K562 (cell line): ENCODE data around the gene ZNF716.

Source experiments
- CTCF ChIP-seq, 3 experiments: IDR thresholded peaks in 2 of 3; conservative IDR thresholded peaks in 1 of 3; 2 replicates each; pipeline ENCODE4 v1.5.1; 2011 to 2012; ENCODE audit warnings: low read length in 3 of 3, mild to moderate bottlenecking in 3 of 3, control low read depth in 2 of 3, improper control_type of control experiment in 1 of 3, inconsistent platforms in 1 of 3, low read depth in 1 of 3, mixed read lengths in 1 of 3, moderate library complexity in 1 of 3; ENCODE audit not compliant: insufficient read depth in 2 of 3
- GTF3C2 ChIP-seq: IDR thresholded peaks from 3 replicates; pipeline ENCODE4 v1.6.1; 2011; ENCODE audit warnings: borderline replicate concordance, mild to moderate bottlenecking, moderate library complexity; ENCODE audit not compliant: insufficient read length; ENCODE audit errors: extremely low read depth
- SREBF2 ChIP-seq: sonication (generic); formaldehyde crosslinking; IDR thresholded peaks from 2 replicates; pipeline ENCODE4 v1.4.0; 2020; ENCODE audit warnings: mild to moderate bottlenecking, missing genetic modification reagents
- ZNF518B ChIP-seq: fragments of 250-450 bp; sonication (Bioruptor Pico); IDR thresholded peaks from 2 replicates; pipeline ENCODE4 v1.5.0; 2021; ENCODE audit warnings: mild to moderate bottlenecking, moderate library complexity

GRCh38 chr7:57443567-57443966 lies 6.4 kb upstream of the ZNF716 start:
- TF ChIP-seq CTCF (IDR thresholded peaks at IDR 0.05 in 2 of 3, conservative IDR thresholded peaks at IDR 0.05 in 1 of 3; ENCODE audit: insufficient read depth in 2 of 3, low read depth in 1 of 3, low read length in 3 of 3): no peak
- TF ChIP-seq GTF3C2: no peak
- no peak for TF ChIP-seq SREBF2 (CRISPR knock-in tag)
- no peak for TF ChIP-seq ZNF518B (CRISPR knock-in tag)
